Panc1 (cell line): Measurements from ENCODE around the gene SPATA31C1. TPM values are rescaled to one million over a fixed set of nuclear protein-coding genes. Genes with fewer than 3 reads are reported as not detected.

Experiments
- ATAC-seq: fragments of 200-7000 bp; cut with Tn5 transposase; 2 replicates; pipeline ENCODE4 v1.9.1; 2020; ENCODE audit warnings: mild to moderate bottlenecking, moderate library complexity
- BruUV-seq: library from RNA; stranded (reverse); fragments of 400-500 nt; replicated peaks from 2 replicates; lab custom pipeline; 2021; lab: Mats Ljungman, UMichigan
- CTCF ChIA-PET: fragments of 300-600 bp; sonication (Branson Sonifier 250); formaldehyde crosslinking; loops from one replicate; lab custom pipeline; 2022; ENCODE audit warnings: antibody characterized with exemption; lab: Charles Lee
- POLR2A ChIA-PET: fragments of 300-600 bp; sonication (Branson Sonifier 250); formaldehyde crosslinking; loops from one replicate; lab custom pipeline; 2022; ENCODE audit warnings: antibody characterized with exemption; lab: Charles Lee
- DNase-seq: peaks from one replicate; pipeline ENCODE4 v3.0.0-alpha.2; 2010; ENCODE audit warnings: low read depth, low spot score
- H3K27ac ChIP-seq: 2 replicates; pipeline ENCODE4 v1.5.1; 2011; ENCODE audit warnings: mild to moderate bottlenecking, low read length, inconsistent platforms
- H3K27me3 ChIP-seq: fragments of 200-500 bp; sonication (Bioruptor generic); 2 replicates; pipeline ENCODE4 v1.6.0; 2014; ENCODE audit warnings: low read length, inconsistent platforms; ENCODE audit not compliant: control insufficient read depth, insufficient read depth
- H3K36me3 ChIP-seq: fragments of 200-500 bp; sonication (Bioruptor generic); 2 replicates; pipeline ENCODE4 v1.5.1; 2014; ENCODE audit warnings: inconsistent platforms, mild to moderate bottlenecking, low read length, moderate library complexity; ENCODE audit not compliant: control insufficient read depth, insufficient read depth
- H3K4me1 ChIP-seq: 2 replicates; pipeline ENCODE4 v1.5.1; 2011; ENCODE audit warnings: inconsistent platforms, mild to moderate bottlenecking, low read length, moderate library complexity; ENCODE audit not compliant: control insufficient read depth, insufficient read depth
- H3K4me3 ChIP-seq, 2 experiments: 2 replicates each; pipeline ENCODE4 v1.5.1; 2011 to 2012; ENCODE audit warnings: low read depth in 2 of 2, low read length in 2 of 2, mild to moderate bottlenecking in 2 of 2, inconsistent platforms in 1 of 2, moderate library complexity in 1 of 2
- H3K9me3 ChIP-seq: fragments of 200-500 bp; sonication (Bioruptor generic); 2 replicates; pipeline ENCODE4 v1.5.1; 2014; ENCODE audit warnings: low read depth, mild to moderate bottlenecking, inconsistent platforms, low read length, moderate library complexity; ENCODE audit not compliant: control insufficient read depth, insufficient read depth
- POLR2AphosphoS5 ChIP-seq: IDR thresholded peaks from 2 replicates; pipeline ENCODE4 v1.6.1; 2012; ENCODE audit warnings: mild to moderate bottlenecking, low read depth, low read length, moderate library complexity
- REST ChIP-seq, 2 experiments: IDR thresholded peaks; 2 replicates each; pipeline ENCODE4 v1.6.1; 2011 to 2012; ENCODE audit warnings: low read depth in 2 of 2, control low read depth in 1 of 2, low read length in 1 of 2, mild to moderate bottlenecking in 1 of 2, moderate library complexity in 1 of 2; ENCODE audit not compliant: insufficient read depth in 1 of 2
- SIN3A ChIP-seq: IDR thresholded peaks from 2 replicates; pipeline ENCODE4 v1.6.1; 2012; ENCODE audit warnings: low read depth, mild to moderate bottlenecking, low read length, moderate library complexity, borderline replicate concordance; ENCODE audit not compliant: insufficient read depth
- TCF7L2 ChIP-seq: IDR thresholded peaks from 2 replicates; pipeline ENCODE4 v1.6.1; 2011; ENCODE audit warnings: mild to moderate bottlenecking, low read depth, low read length, inconsistent platforms
- in situ Hi-C: cut with HindIII; loops from 2 replicates; pipeline ENCODE4 v1.10.0; 2016; ENCODE audit warnings: low sequenced_read_pairs, low pct_unique_long_range_greater_than_20kb
- intact Hi-C: fragments of 100-400 bp; cut with micrococcal nuclease; formaldehyde crosslinking; loops from one replicate; pipeline ENCODE4 v1.10.0; 2022; ENCODE audit not compliant: unreplicated experiment
- total RNA-seq: library from RNA; stranded (reverse); gene quantifications from one replicate; pipeline ENCODE4 v1.2.1, GENCODE V29; 2021; ENCODE audit not compliant: unreplicated experiment
- TF ChIP-seq, protein P1 (sequence below): fragments of 450-650 bp; IDR thresholded peaks from 2 replicates; pipeline ENCODE4 v1.5.1; 2017; ENCODE audit warnings: mild to moderate bottlenecking

SPATA31C1 gene
- total RNA-seq, 1 experiment from 2014 or later, result not detected

DNA sequence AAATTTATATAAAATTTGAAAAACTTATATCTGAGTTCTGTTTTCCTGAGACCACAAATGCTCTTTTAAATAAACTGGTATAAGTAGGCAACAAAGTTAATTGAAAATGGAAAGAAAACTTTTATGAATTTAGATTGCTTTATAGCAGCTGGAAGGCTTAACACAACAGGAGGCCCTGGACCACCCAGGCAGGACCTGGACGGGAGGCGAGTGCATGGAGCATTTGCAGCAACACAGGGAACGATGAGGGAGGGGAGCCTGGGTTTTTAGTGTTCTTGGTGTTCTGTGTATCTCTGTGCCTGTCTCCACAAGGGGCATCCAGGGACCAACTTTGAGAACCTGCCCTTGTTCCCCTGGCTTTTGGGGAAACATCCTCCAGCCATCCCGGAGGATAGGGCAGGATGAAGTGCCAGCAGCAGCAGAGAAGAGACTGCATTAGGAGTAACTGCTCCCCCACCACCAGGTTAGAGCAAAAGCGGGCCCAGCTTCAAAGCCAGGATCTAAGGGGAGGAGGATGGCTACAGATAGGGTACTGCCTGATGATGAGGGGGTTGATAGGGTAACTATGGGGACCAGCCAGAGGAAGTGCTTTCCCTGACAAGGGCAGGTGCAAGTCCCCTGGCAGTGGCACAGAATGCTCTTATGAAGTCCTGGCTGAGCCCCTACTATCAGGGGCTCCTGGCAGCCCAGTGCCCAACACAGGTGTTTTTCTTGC lies 41.8 kb upstream of the SPATA31C1 start:
- TF ChIP-seq SIN3A, result no peak
- TF ChIP-seq POLR2AphosphoS5, result no peak
- no peak for TF ChIP-seq TCF7L2
- TF ChIP-seq REST (IDR thresholded peaks at IDR 0.05; ENCODE audit: insufficient read depth in 1 of 2, low read depth in 2 of 2, low read length in 1 of 2), result no peak
- TF ChIP-seq, protein P1, sequence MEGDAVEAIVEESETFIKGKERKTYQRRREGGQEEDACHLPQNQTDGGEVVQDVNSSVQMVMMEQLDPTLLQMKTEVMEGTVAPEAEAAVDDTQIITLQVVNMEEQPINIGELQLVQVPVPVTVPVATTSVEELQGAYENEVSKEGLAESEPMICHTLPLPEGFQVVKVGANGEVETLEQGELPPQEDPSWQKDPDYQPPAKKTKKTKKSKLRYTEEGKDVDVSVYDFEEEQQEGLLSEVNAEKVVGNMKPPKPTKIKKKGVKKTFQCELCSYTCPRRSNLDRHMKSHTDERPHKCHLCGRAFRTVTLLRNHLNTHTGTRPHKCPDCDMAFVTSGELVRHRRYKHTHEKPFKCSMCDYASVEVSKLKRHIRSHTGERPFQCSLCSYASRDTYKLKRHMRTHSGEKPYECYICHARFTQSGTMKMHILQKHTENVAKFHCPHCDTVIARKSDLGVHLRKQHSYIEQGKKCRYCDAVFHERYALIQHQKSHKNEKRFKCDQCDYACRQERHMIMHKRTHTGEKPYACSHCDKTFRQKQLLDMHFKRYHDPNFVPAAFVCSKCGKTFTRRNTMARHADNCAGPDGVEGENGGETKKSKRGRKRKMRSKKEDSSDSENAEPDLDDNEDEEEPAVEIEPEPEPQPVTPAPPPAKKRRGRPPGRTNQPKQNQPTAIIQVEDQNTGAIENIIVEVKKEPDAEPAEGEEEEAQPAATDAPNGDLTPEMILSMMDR, result no peak
- Histone ChIP-seq H3K36me3 (no peaks in the 10 kb centered on the region), H3K9me3 (no peaks in the 10 kb centered on the region), H3K27ac (no peak overlapping the region), H3K4me3 (no peak overlapping the region), H3K4me1 (no peaks in the 10 kb centered on the region), H3K27me3 (no peaks in the 10 kb centered on the region)
- CTCF ChIA-PET, result no interaction called here
- no TSS peak for BruUV-seq
- intact Hi-C loops, result no loop called here
- POLR2A ChIA-PET, result no interaction called here
- DNase-seq (no peak), ATAC-seq (no peak)
- in situ Hi-C loops, result no loop called here

DNA sequence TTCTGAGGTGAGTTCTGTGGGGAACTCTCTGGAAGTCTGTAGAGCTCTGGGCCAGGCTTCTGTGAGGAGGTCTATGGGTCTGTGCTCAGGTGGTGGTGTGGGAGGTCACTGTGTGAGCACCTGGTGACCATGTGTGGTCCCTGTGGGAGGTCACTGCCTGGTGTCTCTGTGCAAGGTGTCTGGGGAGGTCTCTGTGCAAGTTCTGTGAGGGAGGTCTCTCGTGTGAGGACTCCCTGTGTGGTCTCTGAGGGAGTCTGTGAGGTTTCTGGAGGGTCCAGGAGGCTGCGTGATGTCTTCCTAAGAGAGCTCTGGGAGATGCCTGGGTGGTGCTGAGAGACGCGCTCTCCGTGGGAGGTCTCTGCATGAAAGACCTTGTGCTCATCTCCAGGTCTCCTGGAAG lies 41.1 kb upstream of the SPATA31C1 start:
- ATAC-seq (no peak), DNase-seq (no peak)
- in situ Hi-C loops, result no loop called here
- Histone ChIP-seq H3K27ac (no peak overlapping the region), H3K9me3 (no peaks in the 10 kb centered on the region), H3K4me1 (no peaks in the 10 kb centered on the region), H3K27me3 (no peaks in the 10 kb centered on the region), H3K4me3 (no peak overlapping the region), H3K36me3 (no peaks in the 10 kb centered on the region)
- POLR2A ChIA-PET, result no interaction called here
- no peak for TF ChIP-seq TCF7L2
- TF ChIP-seq, protein P1, result no peak
- no peak for TF ChIP-seq SIN3A
- no peak for TF ChIP-seq REST (IDR thresholded peaks at IDR 0.05; ENCODE audit: insufficient read depth in 1 of 2, low read depth in 2 of 2, low read length in 1 of 2)
- no peak for TF ChIP-seq POLR2AphosphoS5
- BruUV-seq, result no TSS peak
- CTCF ChIA-PET, result no interaction called here
- intact Hi-C loops, result no loop called here
